Duodenal mucosa (tissue), 2 donors: ENCODE results near the gene ART5.

Experiments
- H3K27ac ChIP-seq: one replicate; pipeline ENCODE4 v1.7.0; 2013; ENCODE audit warnings: low read depth, low read length
- H3K27me3 ChIP-seq, 2 donors: one replicate each; pipeline ENCODE4 v1.7.0; 2013; ENCODE audit warnings: low read length in 2 of 2, control low read depth in 1 of 2; ENCODE audit not compliant: insufficient read depth in 2 of 2, control insufficient read depth in 1 of 2
- H3K36me3 ChIP-seq, 2 donors: one replicate each; pipeline ENCODE4 v1.7.0; 2013; ENCODE audit warnings: low read length in 2 of 2, control low read depth in 1 of 2; ENCODE audit not compliant: insufficient read depth in 2 of 2, control insufficient read depth in 1 of 2
- H3K4me1 ChIP-seq, 2 donors: one replicate each; pipeline ENCODE4 v1.7.0; 2013; ENCODE audit warnings: low read length in 2 of 2, control low read depth in 1 of 2; ENCODE audit not compliant: insufficient read depth in 2 of 2, control insufficient read depth in 1 of 2
- H3K4me3 ChIP-seq, 2 donors: one replicate each; pipeline ENCODE4 v1.7.0; 2013; ENCODE audit warnings: low read length in 2 of 2, low read depth in 1 of 2
- H3K9ac ChIP-seq, 2 donors: one replicate each; pipeline ENCODE4 v1.7.0; 2013; ENCODE audit warnings: low read length in 2 of 2, low read depth in 1 of 2
- H3K9me3 ChIP-seq, 2 donors: one replicate each; pipeline ENCODE4 v1.7.0; 2013; ENCODE audit warnings: low read length in 2 of 2, control low read depth in 1 of 2; ENCODE audit not compliant: control insufficient read depth in 1 of 2

ART5 gene

GRCh38 chr11:3669742-3670183, 28.0 kb upstream of the ART5 start:
- Histone ChIP-seq H3K4me1 (no peaks in the 10 kb centered on the region), H3K4me3 (no peak overlapping the region), H3K27me3 (no peaks in the 10 kb centered on the region), H3K9ac (no peak overlapping the region), H3K27ac (no peak overlapping the region), H3K36me3 (peaks cover 37 to 73% of the 10 kb centered on the region in 2 donors), H3K9me3 (no peaks in the 10 kb centered on the region)

DNA sequence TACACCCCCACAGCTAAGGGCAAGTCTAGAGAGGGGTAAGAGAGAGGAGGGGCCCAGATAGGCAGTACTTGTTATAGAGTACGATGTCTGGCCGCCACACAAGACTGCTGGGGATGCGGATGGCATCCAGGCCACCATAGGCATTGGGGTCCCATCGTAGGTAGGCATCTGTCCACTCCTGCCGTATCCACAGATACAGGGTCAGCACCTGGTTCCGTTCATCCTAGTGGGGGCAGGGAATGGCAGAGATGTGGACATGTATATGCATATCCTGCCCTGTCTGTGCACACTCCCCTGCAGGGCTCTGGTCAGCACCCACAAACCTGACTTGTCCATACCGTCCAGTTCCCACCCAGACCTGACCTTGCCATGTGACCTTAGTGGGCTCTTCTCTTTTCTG, 27.3 kb upstream of the ART5 start:
- peaks cover 35 to 70% of the 10 kb centered on the region in 2 donors for H3K36me3 ChIP-seq
- H3K27ac ChIP-seq, result no peak overlapping the region
- no peaks in the 10 kb centered on the region for H3K9me3 ChIP-seq
- no peaks in the 10 kb centered on the region for H3K4me1 ChIP-seq
- H3K4me3 ChIP-seq, result no peak overlapping the region
- H3K27me3 ChIP-seq, result no peaks in the 10 kb centered on the region
- H3K9ac ChIP-seq, result no peak overlapping the region

- no peak overlapping the region for H3K9ac ChIP-seq
- H3K9me3 ChIP-seq, result no peaks in the 10 kb centered on the region
- H3K4me1 ChIP-seq, result no peaks in the 10 kb centered on the region
- H3K4me3 ChIP-seq, result no peak overlapping the region
- no peaks in the 10 kb centered on the region for H3K27me3 ChIP-seq
- peaks cover 27 to 57% of the 10 kb centered on the region in 2 donors for H3K36me3 ChIP-seq
- no peak overlapping the region for H3K27ac ChIP-seq
Measured at GRCh38 chr11:3667149-3668035, 25.6 kb upstream of the ART5 start.

DNA sequence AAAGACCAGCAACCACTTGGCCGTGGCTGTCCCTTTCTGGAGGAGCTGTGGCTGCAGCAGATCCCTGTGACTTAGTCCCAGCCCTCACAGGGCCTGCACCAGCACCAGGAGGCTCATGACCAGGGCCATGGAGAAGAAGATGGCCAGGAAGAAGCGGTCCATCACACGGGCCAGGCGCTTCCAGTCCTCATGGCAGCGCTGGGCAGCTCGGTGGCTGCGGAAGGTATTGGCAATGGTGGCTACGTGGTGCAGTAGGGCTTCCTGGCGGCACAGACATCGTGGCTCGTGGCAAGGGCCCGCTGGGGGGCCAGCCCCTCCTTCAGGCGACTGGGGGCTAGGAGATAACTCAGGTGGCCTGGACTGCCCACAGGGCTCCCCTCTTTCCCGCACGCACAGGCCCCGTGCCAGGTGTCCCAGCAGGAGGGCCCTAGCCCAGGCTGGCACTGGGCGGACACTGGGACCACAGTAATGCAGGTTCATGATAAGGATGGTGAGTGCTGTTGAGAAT, 24.3 kb upstream of the ART5 start:
- no peak overlapping the region for H3K9ac ChIP-seq
- H3K36me3 ChIP-seq, result peaks cover 17 to 44% of the 10 kb centered on the region in 2 donors
- H3K4me1 ChIP-seq, result no peaks in the 10 kb centered on the region
- H3K27ac ChIP-seq, result no peak overlapping the region
- no peak overlapping the region for H3K4me3 ChIP-seq
- no peaks in the 10 kb centered on the region for H3K9me3 ChIP-seq
- no peaks in the 10 kb centered on the region for H3K27me3 ChIP-seq

GRCh38 chr11:3665336-3666022, 23.7 kb upstream of the ART5 start:
- no peak overlapping the region for H3K27ac ChIP-seq
- H3K9me3 ChIP-seq, result no peaks in the 10 kb centered on the region
- peaks cover 17 to 38% of the 10 kb centered on the region in 2 donors for H3K36me3 ChIP-seq
- no peak overlapping the region for H3K4me3 ChIP-seq
- H3K9ac ChIP-seq, result no peak overlapping the region
- no peaks in the 10 kb centered on the region for H3K4me1 ChIP-seq
- H3K27me3 ChIP-seq, result no peaks in the 10 kb centered on the region

- Histone ChIP-seq H3K36me3 (peaks cover 14 to 25% of the 10 kb centered on the region in 2 donors), H3K4me1 (no peaks in the 10 kb centered on the region), H3K27ac (no peak overlapping the region), H3K9ac (no peak overlapping the region), H3K9me3 (no peaks in the 10 kb centered on the region), H3K4me3 (no peak overlapping the region), H3K27me3 (no peaks in the 10 kb centered on the region)
Measured at GRCh38 chr11:3664032-3664630, 22.3 kb upstream of the ART5 start.

GRCh38 chr11:3662856-3663255, 21.1 kb upstream of the ART5 start:
- Histone ChIP-seq H3K36me3 (peaks cover 8 to 20% of the 10 kb centered on the region in 2 donors), H3K9ac (no peak overlapping the region), H3K27ac (no peak overlapping the region), H3K4me1 (no peaks in the 10 kb centered on the region), H3K4me3 (no peak overlapping the region), H3K27me3 (no peaks in the 10 kb centered on the region), H3K9me3 (no peaks in the 10 kb centered on the region)

- Histone ChIP-seq H3K27ac (no peak overlapping the region), H3K9ac (no peak overlapping the region), H3K4me3 (no peak overlapping the region), H3K27me3 (no peaks in the 10 kb centered on the region), H3K36me3 (peaks cover 7 to 8% of the 10 kb centered on the region in 2 donors), H3K9me3 (no peaks in the 10 kb centered on the region), H3K4me1 (no peaks in the 10 kb centered on the region)
Measured at GRCh38 chr11:3660960-3661359, 19.2 kb upstream of the ART5 start.

DNA sequence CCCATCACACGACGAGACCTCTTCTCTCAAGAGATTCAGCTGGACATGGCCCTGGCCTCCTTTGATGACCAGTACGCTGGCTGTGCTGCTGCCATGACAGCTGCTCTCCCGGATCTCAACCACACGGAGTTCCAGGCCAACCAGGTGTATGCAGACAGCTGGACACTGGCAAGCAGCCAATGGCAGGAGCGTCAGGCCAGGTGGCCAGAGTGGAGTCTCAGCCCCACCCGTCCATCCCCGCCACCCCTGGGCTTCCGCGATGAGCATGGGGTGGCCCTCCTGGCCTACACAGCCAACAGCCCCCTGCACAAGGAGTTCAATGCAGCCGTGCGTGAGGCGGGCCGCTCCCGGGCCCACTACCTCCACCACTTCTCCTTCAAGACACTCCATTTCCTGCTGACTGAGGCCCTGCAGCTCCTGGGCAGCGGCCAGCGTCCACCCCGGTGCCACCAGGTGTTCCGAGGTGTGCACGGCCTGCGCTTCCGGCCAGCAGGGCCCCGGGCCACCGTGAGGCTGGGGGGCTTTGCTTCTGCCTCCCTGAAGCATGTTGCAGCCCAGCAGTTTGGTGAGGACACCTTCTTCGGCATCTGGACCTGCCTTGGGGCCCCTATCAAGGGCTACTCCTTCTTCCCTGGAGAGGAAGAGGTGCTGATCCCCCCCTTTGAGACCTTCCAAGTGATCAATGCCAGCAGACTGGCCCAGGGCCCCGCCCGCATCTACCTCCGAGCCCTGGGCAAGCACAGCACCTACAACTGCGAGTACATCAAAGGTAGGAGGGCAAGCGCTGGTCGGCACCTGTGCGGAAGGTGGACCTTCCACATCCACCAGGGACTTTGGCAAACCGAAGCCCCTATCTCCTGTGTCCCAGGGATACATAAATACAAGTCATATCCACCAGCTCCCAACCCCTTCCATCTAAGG, 18.1 kb upstream of the ART5 start:
- H3K9ac ChIP-seq, result no peak overlapping the region
- H3K36me3 ChIP-seq, result peaks cover 3 to 6% of the 10 kb centered on the region in 2 donors
- H3K27ac ChIP-seq, result no peak overlapping the region
- H3K9me3 ChIP-seq, result no peaks in the 10 kb centered on the region
- no peaks in the 10 kb centered on the region for H3K27me3 ChIP-seq
- H3K4me1 ChIP-seq, result no peaks in the 10 kb centered on the region
- no peak overlapping the region for H3K4me3 ChIP-seq
